HepG2 (cell line): ENCODE data around the gene ZNF655. TPM values are rescaled to one million over a fixed set of nuclear protein-coding genes. Genes with fewer than 3 reads are reported as not detected.

Source experiments
- MTA3 ChIP-seq: sonication (generic); formaldehyde crosslinking; IDR thresholded peaks from 2 replicates; pipeline ENCODE4 v1.4.0; 2020; ENCODE audit warnings: missing genetic modification reagents
- NFYC ChIP-seq: IDR thresholded peaks from 2 replicates; pipeline ENCODE4 v1.6.1; 2016; ENCODE audit warnings: missing genetic modification reagents, missing compliant biosample characterization
- SNAPC2 ChIP-seq: sonication (generic); formaldehyde crosslinking; IDR thresholded peaks from 2 replicates; pipeline ENCODE4 v1.8.1; 2022; ENCODE audit warnings: mild to moderate bottlenecking, missing genetic modification reagents
- SUZ12 ChIP-seq: fragments of 150-350 bp; IDR thresholded peaks from 2 replicates; pipeline ENCODE4 v1.6.1; 2014; ENCODE audit warnings: low read depth, low read length
- ZFP36L1 ChIP-seq: sonication (generic); formaldehyde crosslinking; IDR thresholded peaks from 2 replicates; pipeline ENCODE4 v1.8.0; 2022; ENCODE audit warnings: mild to moderate bottlenecking, missing genetic modification reagents, moderate library complexity
- ZNF333 ChIP-seq: sonication (generic); formaldehyde crosslinking; IDR thresholded peaks from 2 replicates; pipeline ENCODE4 v1.4.0; 2020; ENCODE audit warnings: mild to moderate bottlenecking, missing genetic modification reagents, borderline replicate concordance
- polyA plus RNA-seq, 8 experiments: library from polyadenylated mRNA; depleted of rRNA in 3 of 8; stranded (reverse) in 7 of 8; unstranded in 1 of 8; fragments of >200 nt; fragmentation: Illumina TruSeq in 4 of 8; extraction: Trizol in 4 of 8; gene quantifications; 2 replicates each; pipeline versions ENCODE4 v1.2.1 to v1.2.3, GENCODE V29; 2011 to 2016; ENCODE audit warnings: low read depth in 4 of 8, missing spikeins in 1 of 8, mixed read lengths in 1 of 8; ENCODE audit not compliant: insufficient read depth in 1 of 8
- total RNA-seq, 5 experiments: library from RNA; depleted of rRNA; stranded (reverse); fragments of >200 nt; fragmentation: Illumina TruSeq; extraction: Trizol; gene quantifications; 2 replicates each; pipeline ENCODE4 v1.2.3, GENCODE V29; 2016; ENCODE audit warnings: low read depth in 1 of 5
- TF ChIP-seq, protein P1 (sequence below): sonication (generic); formaldehyde crosslinking; IDR thresholded peaks from 2 replicates; pipeline ENCODE4 v1.4.0; 2020; ENCODE audit warnings: mild to moderate bottlenecking, missing genetic modification reagents, borderline replicate concordance
- TF ChIP-seq, protein P2 (sequence below): sonication (generic); formaldehyde crosslinking; IDR thresholded peaks from 2 replicates; pipeline ENCODE4 v1.5.0; 2020; ENCODE audit warnings: mild to moderate bottlenecking, missing genetic modification reagents
- TF ChIP-seq, protein P3 (sequence below): sonication (generic); formaldehyde crosslinking; IDR thresholded peaks from 2 replicates; pipeline ENCODE4 v1.4.0; 2020; ENCODE audit warnings: mild to moderate bottlenecking, missing genetic modification reagents
- TF ChIP-seq, protein P4 (sequence below): sonication (generic); formaldehyde crosslinking; IDR thresholded peaks from 2 replicates; pipeline ENCODE4 v1.8.0; 2022; ENCODE audit warnings: missing genetic modification reagents, mild to moderate bottlenecking, moderate library complexity, borderline replicate concordance
- TF ChIP-seq, protein P5 (sequence below): sonication (generic); formaldehyde crosslinking; IDR thresholded peaks from 2 replicates; pipeline ENCODE4 v1.8.0; 2022; ENCODE audit warnings: missing genetic modification reagents, mild to moderate bottlenecking, inconsistent platforms, borderline replicate concordance

ZNF655 gene
- total and polyA plus RNA-seq, 2 of the 13 experiments (the other 11 are each of a cell fraction or from before 2014, with no cell fraction given) = 53.4 to 75.6 TPM

DNA sequence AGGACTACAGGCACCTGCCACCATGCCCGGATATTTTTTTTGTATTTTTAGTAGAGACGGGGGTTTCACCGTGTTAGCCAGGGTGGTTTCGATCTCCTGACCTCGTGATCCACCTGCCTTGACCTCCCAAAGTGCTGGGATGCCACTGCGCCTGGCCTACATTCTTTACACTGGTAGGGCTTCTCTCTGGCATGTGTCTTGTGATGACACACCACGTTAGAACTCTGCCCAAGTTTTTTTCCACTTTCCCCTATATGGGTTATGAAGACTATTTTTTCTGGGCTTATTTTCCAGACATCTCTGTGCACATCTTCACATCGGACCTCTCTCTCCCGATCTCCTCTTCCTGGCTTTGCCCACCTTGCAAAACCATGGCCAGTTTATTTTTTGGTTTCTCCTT lies 17.2 kb upstream of the ZNF655 start (continued):
- TF ChIP-seq, protein P1, sequence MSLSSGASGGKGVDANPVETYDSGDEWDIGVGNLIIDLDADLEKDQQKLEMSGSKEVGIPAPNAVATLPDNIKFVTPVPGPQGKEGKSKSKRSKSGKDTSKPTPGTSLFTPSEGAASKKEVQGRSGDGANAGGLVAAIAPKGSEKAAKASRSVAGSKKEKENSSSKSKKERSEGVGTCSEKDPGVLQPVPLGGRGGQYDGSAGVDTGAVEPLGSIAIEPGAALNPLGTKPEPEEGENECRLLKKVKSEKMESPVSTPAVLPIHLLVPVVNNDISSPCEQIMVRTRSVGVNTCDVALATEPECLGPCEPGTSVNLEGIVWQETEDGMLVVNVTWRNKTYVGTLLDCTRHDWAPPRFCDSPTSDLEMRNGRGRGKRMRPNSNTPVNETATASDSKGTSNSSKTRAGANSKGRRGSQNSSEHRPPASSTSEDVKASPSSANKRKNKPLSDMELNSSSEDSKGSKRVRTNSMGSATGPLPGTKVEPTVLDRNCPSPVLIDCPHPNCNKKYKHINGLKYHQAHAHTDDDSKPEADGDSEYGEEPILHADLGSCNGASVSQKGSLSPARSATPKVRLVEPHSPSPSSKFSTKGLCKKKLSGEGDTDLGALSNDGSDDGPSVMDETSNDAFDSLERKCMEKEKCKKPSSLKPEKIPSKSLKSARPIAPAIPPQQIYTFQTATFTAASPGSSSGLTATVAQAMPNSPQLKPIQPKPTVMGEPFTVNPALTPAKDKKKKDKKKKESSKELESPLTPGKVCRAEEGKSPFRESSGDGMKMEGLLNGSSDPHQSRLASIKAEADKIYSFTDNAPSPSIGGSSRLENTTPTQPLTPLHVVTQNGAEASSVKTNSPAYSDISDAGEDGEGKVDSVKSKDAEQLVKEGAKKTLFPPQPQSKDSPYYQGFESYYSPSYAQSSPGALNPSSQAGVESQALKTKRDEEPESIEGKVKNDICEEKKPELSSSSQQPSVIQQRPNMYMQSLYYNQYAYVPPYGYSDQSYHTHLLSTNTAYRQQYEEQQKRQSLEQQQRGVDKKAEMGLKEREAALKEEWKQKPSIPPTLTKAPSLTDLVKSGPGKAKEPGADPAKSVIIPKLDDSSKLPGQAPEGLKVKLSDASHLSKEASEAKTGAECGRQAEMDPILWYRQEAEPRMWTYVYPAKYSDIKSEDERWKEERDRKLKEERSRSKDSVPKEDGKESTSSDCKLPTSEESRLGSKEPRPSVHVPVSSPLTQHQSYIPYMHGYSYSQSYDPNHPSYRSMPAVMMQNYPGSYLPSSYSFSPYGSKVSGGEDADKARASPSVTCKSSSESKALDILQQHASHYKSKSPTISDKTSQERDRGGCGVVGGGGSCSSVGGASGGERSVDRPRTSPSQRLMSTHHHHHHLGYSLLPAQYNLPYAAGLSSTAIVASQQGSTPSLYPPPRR (CRISPR knock-in tag) = no peak
- TF ChIP-seq, protein P2, sequence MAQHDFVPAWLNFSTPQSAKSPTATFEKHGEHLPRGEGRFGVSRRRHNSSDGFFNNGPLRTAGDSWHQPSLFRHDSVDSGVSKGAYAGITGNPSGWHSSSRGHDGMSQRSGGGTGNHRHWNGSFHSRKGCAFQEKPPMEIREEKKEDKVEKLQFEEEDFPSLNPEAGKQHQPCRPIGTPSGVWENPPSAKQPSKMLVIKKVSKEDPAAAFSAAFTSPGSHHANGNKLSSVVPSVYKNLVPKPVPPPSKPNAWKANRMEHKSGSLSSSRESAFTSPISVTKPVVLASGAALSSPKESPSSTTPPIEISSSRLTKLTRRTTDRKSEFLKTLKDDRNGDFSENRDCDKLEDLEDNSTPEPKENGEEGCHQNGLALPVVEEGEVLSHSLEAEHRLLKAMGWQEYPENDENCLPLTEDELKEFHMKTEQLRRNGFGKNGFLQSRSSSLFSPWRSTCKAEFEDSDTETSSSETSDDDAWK (CRISPR knock-in tag) = no peak
- TF ChIP-seq ZNF333 (no peak), ZFP36L1 (CRISPR knock-in tag) (no peak), MTA3 (CRISPR knock-in tag) (no peak), SUZ12 (no peak), SNAPC2 (CRISPR knock-in tag) (no peak), NFYC (CRISPR knock-in tag) (no peak)
- TF ChIP-seq, protein P3, sequence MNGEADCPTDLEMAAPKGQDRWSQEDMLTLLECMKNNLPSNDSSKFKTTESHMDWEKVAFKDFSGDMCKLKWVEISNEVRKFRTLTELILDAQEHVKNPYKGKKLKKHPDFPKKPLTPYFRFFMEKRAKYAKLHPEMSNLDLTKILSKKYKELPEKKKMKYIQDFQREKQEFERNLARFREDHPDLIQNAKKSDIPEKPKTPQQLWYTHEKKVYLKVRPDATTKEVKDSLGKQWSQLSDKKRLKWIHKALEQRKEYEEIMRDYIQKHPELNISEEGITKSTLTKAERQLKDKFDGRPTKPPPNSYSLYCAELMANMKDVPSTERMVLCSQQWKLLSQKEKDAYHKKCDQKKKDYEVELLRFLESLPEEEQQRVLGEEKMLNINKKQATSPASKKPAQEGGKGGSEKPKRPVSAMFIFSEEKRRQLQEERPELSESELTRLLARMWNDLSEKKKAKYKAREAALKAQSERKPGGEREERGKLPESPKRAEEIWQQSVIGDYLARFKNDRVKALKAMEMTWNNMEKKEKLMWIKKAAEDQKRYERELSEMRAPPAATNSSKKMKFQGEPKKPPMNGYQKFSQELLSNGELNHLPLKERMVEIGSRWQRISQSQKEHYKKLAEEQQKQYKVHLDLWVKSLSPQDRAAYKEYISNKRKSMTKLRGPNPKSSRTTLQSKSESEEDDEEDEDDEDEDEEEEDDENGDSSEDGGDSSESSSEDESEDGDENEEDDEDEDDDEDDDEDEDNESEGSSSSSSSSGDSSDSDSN (CRISPR knock-in tag) = no peak
- TF ChIP-seq, protein P4, sequence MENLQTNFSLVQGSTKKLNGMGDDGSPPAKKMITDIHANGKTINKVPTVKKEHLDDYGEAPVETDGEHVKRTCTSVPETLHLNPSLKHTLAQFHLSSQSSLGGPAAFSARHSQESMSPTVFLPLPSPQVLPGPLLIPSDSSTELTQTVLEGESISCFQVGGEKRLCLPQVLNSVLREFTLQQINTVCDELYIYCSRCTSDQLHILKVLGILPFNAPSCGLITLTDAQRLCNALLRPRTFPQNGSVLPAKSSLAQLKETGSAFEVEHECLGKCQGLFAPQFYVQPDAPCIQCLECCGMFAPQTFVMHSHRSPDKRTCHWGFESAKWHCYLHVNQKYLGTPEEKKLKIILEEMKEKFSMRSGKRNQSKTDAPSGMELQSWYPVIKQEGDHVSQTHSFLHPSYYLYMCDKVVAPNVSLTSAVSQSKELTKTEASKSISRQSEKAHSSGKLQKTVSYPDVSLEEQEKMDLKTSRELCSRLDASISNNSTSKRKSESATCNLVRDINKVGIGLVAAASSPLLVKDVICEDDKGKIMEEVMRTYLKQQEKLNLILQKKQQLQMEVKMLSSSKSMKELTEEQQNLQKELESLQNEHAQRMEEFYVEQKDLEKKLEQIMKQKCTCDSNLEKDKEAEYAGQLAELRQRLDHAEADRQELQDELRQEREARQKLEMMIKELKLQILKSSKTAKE = no peak
- TF ChIP-seq, protein P5, sequence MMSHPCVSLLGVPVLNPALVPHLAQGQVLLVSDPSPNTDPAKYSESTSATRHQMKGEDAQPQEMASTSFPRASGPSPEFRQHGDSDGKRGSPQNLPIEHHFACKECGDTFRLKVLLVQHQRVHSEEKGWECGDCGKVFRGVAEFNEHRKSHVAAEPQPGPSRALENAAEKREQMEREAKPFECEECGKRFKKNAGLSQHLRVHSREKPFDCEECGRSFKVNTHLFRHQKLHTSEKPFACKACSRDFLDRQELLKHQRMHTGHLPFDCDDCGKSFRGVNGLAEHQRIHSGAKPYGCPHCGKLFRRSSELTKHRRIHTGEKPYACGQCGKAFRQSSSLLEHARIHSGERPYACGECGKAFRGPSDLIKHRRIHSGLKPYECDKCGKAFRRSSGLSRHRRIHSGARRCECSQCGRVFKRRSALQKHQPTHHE (CRISPR knock-in tag) = no peak
